GM18858 (cell line): ENCODE results near the gene IL1RAPL2.
"Not testable (repeated sequence)": the region's sequence is repeated elsewhere in the genome, so short reads cannot be mapped to it uniquely, and the experiment has no call there.

Source experiments
- ATAC-seq: cut with Tn5 transposase; IDR thresholded peaks from one replicate; pipeline ENCODE4 v1.9.1; 2021; ENCODE audit not compliant: unreplicated experiment

The IL1RAPL2 gene

DNA sequence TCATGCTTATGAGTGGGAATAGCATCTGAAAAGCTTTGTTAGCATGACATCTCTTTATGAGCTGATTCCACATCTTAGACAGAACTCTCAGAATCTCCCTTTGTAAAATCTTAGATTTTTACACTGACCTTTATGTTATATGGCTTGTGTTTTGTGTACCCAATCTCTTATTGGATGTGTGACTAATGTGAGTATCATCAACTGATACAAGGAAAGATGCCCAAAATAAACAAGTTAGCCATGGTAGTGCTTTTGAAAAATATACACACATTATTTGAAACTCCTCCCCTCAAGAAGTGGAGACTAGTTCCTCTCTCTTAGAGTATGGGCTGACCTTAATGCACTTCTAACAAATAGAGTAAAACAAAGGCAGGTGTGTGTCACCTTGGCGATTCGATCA, 1096.2 kb downstream of the IL1RAPL2 start:
- ATAC-seq: no peak

DNA sequence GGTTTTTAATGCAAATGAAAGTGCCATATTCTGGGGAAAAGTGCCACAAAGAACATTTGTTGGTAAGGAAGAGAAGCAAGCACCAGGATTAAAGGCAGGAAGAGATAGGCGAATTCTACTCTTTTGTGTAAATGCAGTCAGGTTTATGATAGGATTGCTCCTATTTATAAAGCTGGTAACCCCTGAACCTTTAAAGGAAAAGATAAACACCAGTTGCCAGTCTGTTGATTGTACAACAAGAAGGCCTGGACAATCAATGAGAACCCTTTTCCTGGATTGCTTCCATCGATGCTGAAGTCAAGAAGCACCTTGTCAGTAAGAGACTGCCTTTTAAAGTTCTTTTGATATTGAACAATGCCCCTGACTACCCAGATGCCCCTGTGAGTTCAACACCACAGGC, 1098.2 kb downstream of the IL1RAPL2 start:
- no peak for ATAC-seq

DNA sequence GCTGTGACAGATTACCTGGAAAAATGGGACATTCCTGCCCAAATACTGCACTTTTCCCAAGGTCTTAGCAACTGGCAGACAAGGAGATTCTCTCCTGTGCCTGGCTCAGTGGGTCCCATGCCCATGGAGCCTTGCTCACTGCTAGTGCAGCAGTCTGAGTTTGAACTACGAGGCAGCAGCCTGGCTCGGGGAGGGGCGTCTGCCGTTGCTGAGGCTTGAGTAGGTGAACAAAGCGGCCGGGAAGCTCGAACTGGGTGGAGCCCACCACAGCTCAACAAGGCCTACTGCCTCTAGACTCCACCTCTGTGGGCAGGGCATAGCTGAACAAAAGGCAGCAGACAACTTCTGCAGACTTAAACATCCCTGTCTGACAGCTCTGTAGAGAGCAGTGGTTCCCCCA, 1118.3 kb downstream of the IL1RAPL2 start:
- ATAC-seq: not testable (repeated sequence)

DNA sequence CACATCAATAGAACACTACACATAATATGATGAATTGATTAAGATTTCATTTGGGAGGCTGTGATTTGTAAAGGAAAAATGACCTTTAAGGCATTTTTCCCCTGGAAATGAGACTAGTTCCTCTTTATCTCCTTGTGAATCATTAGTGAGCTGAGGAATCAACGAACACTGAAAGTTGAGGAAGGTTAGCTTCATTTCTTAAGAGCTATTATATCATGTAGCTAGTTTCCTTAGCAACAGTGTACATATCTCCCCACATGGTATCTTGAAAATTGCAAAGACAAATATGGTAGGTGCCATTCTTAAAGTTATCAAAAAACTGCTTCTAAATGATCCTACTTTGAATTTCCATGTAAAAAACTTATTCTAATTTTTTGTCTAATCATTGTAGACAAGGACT, 1128.8 kb downstream of the IL1RAPL2 start:
- no peak for ATAC-seq

DNA sequence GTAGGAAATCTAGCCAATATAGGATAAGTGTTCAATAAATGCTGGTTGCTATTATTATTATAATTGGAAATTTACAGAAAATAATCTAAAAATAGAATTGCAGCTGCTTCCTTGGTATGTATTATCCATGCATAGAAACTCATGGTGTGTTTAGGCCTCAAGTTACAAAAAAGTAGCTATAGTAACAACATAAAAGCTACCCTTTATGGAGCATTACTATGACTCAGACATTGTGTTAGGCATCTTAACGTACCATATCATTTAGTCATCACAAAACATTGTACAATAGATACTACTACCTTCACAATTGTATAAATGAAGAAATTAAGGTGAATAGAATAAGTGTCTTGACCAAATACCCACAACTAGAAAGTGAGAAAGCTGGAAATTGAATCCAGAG, 1129.5 kb downstream of the IL1RAPL2 start:
- no peak for ATAC-seq

DNA sequence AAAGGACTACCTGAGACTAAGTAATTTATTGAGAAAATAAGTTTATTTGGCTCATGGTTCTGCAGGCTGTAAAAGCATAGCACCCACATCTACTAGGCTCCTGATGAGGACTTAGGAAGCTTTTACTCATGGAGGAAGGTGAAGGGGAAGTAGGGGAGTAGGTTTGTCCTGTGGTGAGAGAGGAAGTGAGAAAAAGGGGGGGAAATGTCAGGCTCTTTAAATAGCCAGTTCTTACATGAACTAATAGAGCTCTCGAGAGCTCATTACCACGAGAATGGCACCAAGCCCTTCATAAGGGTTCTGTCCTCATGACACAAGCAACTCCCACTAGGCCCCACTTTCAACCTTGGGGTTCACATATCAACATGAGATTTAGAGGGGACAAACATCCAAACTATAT, 1130.9 kb downstream of the IL1RAPL2 start:
- peak; percentile 48 for ATAC-seq

DNA sequence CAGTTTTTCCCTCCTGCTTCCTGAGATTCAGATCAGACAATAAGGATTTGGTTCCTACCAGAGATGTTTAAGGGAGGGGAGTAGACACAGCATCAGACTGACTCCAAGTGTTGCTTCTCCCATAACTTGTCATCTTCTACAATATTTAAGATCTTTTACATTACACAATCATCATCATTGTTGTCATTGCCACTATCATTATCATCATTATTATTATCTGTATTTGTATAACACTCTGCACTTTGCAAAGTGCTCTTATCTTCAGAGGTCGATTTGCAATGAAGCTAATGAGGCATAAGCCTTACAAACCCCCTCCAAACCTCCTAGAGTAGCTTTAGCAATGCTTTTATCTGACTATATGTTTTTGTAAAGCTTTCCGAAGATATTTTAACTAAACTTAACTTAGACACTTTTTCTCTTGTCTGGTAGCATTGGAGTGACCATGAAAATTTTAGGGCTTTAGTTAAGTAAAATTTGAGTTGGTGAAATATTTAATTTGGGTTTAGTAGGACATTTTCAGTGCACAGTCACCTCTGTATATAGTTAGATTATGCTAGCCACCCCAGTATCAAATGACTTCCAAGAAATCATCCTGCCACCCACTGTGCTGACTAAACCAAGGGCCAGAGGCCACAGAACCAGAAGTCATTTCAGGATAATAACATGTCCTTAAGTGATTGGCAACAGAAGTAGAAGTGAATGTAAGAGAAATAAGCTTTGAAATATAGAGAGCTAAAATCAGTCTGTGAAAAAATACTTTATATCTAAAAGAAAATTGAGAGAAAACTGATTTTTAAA, 1132.2 kb downstream of the IL1RAPL2 start:
- ATAC-seq: no peak

DNA sequence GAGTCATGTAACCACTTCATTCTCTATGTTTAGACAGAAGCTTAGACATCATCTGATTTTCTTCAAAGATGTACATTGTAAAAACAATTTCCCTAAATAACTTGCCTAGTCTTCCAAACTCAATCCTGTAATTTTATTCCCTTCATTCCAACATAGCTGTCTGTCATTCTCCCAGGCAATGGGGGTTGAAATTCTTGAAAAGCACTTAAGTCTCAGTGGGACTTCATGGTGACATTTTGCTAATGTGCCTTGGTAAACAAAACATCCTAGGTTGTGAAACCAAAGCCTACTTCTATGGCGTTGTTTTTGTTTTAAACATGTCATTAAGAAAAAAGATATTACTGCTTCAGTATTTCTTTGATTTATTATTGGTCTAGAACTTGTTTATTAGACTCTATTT, 1134.3 kb downstream of the IL1RAPL2 start:
- no peak for ATAC-seq

DNA sequence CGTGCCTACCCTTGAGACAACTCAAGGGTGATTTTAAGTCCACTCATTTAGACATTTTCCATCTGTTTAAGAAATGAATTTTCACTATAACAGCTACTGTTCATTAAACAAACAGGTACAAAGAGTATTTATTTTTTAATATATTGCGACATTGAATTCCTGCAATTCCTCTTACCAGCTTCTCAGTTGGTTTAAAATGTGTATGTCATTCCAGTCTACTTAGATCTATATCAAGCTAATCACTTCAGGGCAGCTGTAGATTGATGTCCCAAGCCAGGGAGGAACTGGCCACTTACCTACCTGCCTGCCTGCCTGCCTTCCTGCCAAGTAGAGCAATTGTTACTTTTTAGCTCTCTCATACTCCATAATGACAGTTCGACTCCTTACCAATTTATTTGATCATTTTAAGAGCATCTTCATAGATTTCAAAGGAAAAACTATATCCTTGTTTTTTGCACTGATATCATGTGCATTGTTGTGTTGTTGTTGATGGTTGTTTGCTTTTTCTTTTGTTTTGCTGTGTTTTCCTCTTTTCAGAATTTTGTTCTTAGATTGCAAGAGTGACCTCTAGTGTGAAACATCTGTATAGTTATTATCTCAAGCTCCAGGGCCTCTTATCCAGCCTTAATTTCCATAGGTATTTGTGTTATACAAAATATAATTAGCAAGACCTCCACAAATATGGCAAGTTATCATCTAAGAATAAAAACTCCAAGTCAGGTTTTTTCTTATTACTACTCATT, 1135.5 kb downstream of the IL1RAPL2 start:
- ATAC-seq: no peak

DNA sequence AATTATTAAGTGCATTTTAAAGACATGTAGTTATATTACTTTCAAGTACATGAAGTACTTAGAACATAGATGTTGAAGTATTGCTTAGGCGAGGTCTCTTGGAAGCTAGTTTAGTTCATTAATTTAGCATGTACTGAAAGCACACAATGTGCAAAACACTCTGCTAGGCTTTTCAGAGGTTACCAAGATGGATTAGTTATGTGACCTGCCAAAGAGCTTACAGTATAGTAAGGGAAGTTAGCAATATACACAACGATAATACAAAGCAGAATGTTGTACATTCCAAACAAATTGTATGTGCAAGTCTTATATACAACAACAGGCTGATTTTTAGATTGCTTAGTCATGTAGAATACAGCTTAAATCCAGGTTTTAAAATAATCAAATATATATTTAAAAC, 1137.9 kb downstream of the IL1RAPL2 start:
- no peak for ATAC-seq

DNA sequence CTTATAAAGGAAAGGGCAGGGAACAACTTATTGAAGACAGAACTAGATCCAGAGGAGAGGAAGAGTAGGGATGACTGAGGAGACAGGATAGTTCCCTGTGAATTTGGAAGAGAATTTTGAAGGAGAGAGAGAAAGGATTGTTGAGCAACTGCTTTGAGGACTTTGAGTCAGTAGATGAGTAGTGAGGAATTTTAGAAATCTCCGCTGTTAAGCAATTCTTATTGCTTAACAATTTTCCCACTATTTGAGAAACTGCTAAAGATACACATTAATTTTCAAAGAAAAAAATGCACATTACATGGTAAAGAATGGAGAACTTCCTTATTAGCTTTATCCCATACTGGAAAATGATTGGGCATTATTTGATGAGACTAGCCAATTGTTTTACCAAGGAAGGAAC, 1140.0 kb downstream of the IL1RAPL2 start:
- no peak for ATAC-seq

DNA sequence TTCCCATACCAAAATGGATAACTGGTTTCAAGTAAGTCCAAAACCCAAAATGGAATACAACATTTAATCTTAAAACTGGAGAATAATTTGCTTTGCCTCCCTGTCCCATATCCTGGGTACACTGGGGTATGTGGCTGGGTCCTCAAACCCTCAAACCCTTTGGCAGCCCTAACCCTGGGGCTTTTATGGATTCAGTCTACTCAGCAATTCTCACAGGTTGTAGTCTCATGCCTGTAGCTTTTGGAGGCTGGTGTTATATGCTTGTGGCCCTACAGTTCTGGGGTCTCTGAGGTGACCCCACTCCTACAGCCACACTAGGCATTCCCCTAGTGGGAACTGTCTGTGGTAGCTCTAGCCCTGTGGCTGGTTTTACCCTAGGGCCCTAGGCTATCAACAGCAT, 1145.8 kb downstream of the IL1RAPL2 start:
- ATAC-seq: no peak

DNA sequence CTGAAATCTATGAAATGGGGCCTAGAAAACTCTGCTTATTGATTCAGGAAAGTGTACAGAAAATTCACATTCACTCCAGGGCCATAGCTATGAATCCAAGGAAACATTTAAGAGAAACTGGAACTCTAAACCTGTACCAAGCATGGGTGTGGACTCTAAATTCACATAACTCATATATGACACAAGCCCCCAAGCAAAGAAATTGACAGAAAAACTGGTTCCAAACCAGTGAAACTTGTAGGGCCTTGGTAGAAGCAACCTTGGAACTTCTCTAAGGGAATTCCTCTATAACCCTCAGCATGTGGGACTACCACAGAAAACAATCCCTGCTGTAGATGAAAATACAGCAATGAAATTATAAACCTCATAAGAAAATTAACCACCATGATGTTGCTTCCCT, 1149.7 kb downstream of the IL1RAPL2 start:
- no peak for ATAC-seq

DNA sequence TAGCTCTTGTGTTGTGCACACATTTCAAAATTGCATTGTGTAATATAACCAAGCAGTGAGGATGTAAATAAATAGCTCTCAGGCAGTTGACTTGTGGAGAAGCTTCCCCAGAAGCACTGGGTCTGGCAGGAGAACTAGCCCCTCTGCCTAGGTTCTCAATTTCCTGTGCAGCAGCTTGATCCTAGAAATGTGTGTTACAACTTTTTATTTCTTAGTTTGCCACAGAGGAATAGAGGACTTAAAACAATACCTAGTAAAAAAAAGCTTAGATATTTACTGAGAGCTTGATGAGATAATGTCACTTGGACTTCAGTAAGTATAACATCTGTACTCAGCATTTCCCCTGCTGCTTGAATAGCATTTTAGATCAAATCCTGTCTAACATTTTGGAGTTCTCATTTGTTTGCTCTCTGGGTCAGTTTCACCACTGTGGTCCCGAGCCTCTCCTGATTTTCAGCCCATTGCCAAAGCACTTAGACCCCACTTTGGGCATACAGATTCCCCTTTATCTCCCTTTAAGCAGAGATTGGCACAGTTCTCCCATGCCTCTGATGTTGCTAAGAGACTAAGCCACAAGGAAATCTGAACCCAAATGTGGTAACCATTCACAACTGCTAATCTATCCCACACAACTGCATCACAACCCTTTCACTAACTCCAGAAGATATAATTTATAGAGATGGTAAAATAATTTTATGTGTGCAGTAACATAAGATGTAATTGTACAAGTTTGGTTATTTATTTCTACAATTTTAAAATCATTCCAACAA, 1158.2 kb downstream of the IL1RAPL2 start:
- no peak for ATAC-seq

DNA sequence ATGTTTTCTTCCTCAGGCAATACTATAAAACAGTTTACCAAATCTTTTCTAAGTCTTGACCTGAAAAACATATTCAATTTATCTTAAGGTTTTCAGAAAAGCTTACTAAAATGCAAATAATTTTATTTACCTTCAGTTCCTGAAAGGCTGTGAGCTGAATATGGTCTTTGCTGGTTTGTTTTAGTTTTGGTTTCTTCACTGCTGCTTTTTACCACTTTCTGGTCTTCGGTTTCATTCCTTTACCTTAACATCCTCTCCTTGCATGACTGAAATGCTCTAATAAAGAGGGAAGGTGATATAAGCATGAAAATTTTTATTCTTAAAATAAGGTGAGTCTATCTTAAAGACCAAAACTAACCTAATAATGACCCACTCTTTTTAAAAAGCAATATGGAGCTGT, 1159.2 kb downstream of the IL1RAPL2 start:
- ATAC-seq: peak; percentile 45

DNA sequence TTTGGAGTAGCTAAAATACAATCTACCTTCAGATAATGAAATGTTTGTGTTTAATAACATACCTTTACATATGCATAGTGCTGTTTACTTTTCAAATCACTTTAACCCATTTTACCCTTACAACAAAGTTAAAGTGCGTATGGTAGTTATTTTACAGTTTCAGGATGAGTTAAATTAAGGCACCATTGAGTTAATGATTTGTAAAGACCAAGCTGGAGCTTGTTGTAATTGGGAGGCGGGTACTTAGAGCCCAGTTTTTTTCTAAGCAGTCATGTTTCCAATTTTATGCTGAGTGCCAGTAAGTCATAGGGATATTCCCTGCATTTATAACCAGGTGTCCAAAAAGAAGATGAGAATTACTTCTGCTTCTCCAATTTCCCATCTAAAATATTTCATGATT, 1172.2 kb downstream of the IL1RAPL2 start:
- ATAC-seq: no peak

DNA sequence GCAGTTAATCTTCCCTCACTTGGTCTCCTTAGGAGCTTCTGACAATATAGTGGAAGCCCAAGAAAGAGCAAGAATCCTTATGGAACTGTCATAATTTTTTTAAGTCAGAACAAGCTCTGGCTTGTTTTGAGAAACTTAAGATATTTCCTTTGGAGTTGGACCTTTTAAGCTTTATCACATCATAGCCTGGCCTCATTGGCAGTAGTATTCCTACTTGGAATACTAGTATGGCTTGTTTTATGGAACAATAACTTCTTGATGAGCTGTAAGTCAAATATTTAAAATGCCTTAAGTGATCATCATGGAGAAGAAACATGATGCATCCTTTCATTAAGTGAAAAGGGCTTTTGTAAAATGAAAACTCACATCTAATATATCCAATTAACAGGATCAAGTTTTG, 1178.3 kb downstream of the IL1RAPL2 start:
- ATAC-seq: no peak

DNA sequence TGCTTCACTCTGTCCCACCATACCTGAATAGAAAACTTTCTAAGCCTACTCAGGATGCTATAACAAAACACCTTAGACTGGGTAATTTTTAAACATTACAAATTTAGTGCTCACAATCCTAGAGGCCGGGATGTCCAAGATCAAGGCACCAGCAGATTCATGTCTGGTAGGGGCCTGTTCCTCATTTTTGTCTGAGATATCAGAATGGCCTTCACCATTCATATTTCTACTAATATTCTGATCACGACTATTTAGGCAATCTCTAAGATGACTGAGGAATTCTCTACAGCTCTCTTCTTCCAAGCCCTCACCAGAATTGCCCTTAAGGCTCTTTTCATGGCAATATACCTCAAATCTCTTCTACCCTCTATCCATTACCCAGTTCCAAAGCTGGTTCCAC, 1178.9 kb downstream of the IL1RAPL2 start:
- no peak for ATAC-seq

DNA sequence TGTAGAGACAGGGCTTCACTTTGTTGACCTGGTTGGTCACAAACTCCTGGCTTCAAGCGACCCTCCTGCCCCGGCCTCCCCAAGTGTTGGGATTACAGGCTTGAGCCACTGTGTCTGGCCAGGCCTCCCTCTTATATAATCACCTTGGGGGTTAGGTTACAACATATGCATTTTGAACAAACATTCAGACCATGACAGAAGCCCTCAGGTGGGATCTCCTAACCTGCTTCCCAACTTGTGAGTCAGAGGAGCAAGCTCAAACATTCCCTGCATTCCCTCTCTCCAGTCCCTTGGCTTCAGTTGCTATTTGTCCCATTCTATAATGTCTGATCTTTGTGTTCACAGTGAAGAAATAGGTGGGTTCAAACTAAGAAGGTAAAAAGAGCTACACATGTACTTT, 1179.9 kb downstream of the IL1RAPL2 start:
- ATAC-seq: no peak

DNA sequence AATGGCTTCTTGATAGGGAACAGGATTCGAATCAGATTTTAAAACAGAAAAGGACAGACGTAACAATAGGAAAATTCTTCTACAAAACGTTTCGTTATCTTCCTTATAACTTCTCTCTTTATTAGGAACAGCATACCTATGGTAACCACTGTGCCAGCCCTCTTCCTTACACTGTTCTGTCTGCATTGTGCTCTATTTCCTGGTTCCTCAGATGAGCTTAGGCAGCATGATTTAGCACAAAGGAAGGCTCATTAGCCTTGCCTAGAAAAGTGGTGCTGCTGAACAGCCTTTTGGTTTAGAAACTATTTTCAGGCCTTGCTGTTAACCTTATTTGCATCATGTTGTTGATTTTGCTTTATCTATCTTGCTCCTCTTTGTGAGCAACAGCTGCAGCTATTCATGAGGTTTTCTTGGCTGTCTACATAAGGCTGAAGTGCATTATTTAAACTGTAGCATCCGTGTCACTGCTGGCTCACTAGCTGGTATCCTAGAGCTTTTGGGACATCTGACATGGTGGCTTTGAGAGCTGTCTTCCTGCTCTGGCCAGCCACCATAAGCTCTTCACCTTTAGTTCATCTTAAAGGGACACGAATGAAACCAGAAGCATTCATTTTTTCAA, 1186.4 kb downstream of the IL1RAPL2 start:
- no peak for ATAC-seq

DNA sequence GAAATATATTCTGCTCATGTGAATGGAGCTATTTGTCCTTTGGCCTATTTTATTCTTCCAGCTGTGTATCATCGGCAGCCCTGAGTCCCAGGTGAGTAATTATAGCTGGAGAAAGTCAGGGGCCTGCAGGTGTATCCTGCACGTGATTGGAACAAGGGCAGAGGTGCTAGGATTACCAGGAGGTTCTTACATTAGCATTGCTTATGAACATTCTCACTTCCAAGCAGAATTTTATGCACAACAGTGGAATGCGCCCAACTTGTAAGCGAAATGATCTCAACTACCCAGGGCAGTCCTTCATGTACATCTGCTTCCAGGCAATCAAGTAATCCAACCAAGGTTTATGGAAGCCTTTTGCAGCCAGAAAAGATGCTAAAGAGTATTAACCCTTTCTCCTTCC, 1187.4 kb downstream of the IL1RAPL2 start:
- no peak for ATAC-seq
